ENCODE measurements around the gene CRYZ. TPM values are rescaled to one million over a fixed set of nuclear protein-coding genes. Genes with fewer than 3 reads are reported as not detected.
A peak's percentile ranks its signal among the peaks of the same experiment; 100 is the strongest.
"Not testable (repeated sequence)": the region's sequence is repeated elsewhere in the genome, so short reads cannot be mapped to it uniquely, and the experiment has no call there.

The CRYZ gene
- total RNA-seq, result 51.4 TPM
- polyA plus RNA-seq, result 27.3 TPM

- peak within 1 kb of the TSS; percentile 76 for H3K27ac ChIP-seq (ENCODE audit: low read depth)
- peaks cover 3% of the 10 kb centered on the region for H3K36me3 ChIP-seq (ENCODE audit: insufficient read depth)
- peak within 1 kb of the TSS; percentile 59 for H3K4me3 ChIP-seq (ENCODE audit: low read depth, low read length)
- WGBS, result 4% methylated on average over 30 of the region's 30 CpGs
- peaks cover 2% of the 10 kb centered on the region for H3K4me1 ChIP-seq (ENCODE audit: insufficient read depth)
- peak; percentile 92 for DNase-seq (ENCODE audit: extremely low spot score)
These were observed at the start of gene CRYZ, which contains the start of gene TYW3 for GRCh38 chr1:74732960-74733603. Gene CRYZ, minus strand, starts transcription at chr1:74733050. Its CDS starts 8,229 bp downstream, at chr1:74724821. Gene TYW3, plus strand, starts transcription at chr1:74733152. Its CDS starts 93 bp downstream, at chr1:74733245.

- Histone ChIP-seq H3K36me3 (ENCODE audit: insufficient read depth) (no peaks in the 10 kb centered on the region), H3K27ac (ENCODE audit: low read depth) (no peak overlapping the region), H3K4me1 (ENCODE audit: insufficient read depth) (no peaks in the 10 kb centered on the region), H3K4me3 (ENCODE audit: low read depth, low read length) (no peak overlapping the region)
- 41% methylated on average over 2 of the region's 2 CpGs for WGBS
- DNase-seq (ENCODE audit: extremely low spot score), result no peak
These were observed 47.7 kb upstream of the CRYZ start for GRCh38 chr1:74780594-74780993.

GRCh38 chr1:74779750-74780149, 46.9 kb upstream of the CRYZ start:
- H3K4me3 ChIP-seq (ENCODE audit: low read depth, low read length), result no peak overlapping the region
- H3K4me1 ChIP-seq (ENCODE audit: insufficient read depth), result no peaks in the 10 kb centered on the region
- DNase-seq (ENCODE audit: extremely low spot score), result no peak
- no peaks in the 10 kb centered on the region for H3K36me3 ChIP-seq (ENCODE audit: insufficient read depth)
- H3K27ac ChIP-seq (ENCODE audit: low read depth), result no peak overlapping the region

GRCh38 chr1:74777525-74777924, 44.7 kb upstream of the CRYZ start:
- DNase-seq (ENCODE audit: extremely low spot score), result no peak
- Histone ChIP-seq H3K4me1 (ENCODE audit: insufficient read depth) (no peaks in the 10 kb centered on the region), H3K27ac (ENCODE audit: low read depth) (no peak overlapping the region), H3K36me3 (ENCODE audit: insufficient read depth) (no peaks in the 10 kb centered on the region), H3K4me3 (ENCODE audit: low read depth, low read length) (no peak overlapping the region)
- WGBS, result 97% methylated on average over 1 of the region's 1 CpG

GRCh38 chr1:74775735-74776134, 42.9 kb upstream of the CRYZ start:
- WGBS, result 77% methylated on average over 2 of the region's 2 CpGs
- Histone ChIP-seq H3K27ac (ENCODE audit: low read depth) (no peak overlapping the region), H3K4me3 (ENCODE audit: low read depth, low read length) (no peak overlapping the region), H3K36me3 (ENCODE audit: insufficient read depth) (no peaks in the 10 kb centered on the region), H3K4me1 (ENCODE audit: insufficient read depth) (no peaks in the 10 kb centered on the region)
- DNase-seq (ENCODE audit: extremely low spot score), result no peak

GRCh38 chr1:74773582-74773981, 40.7 kb upstream of the CRYZ start:
- no peaks in the 10 kb centered on the region for H3K4me1 ChIP-seq (ENCODE audit: insufficient read depth)
- DNase-seq (ENCODE audit: extremely low spot score), result no peak
- H3K36me3 ChIP-seq (ENCODE audit: insufficient read depth), result no peaks in the 10 kb centered on the region
- H3K27ac ChIP-seq (ENCODE audit: low read depth), result no peak overlapping the region
- WGBS, result 69% methylated on average over 2 of the region's 2 CpGs
- no peak overlapping the region for H3K4me3 ChIP-seq (ENCODE audit: low read depth, low read length)

- Histone ChIP-seq H3K27ac (ENCODE audit: low read depth) (no peak overlapping the region), H3K4me1 (ENCODE audit: insufficient read depth) (no peaks in the 10 kb centered on the region), H3K36me3 (ENCODE audit: insufficient read depth) (no peaks in the 10 kb centered on the region), H3K4me3 (ENCODE audit: low read depth, low read length) (no peak overlapping the region)
- DNase-seq (ENCODE audit: extremely low spot score), result no peak
- WGBS, result 36% methylated on average over 1 of the region's 1 CpG
These were observed 40.1 kb upstream of the CRYZ start for GRCh38 chr1:74772945-74773344.

GRCh38 chr1:74771913-74772515, 39.2 kb upstream of the CRYZ start:
- 28% methylated on average over 7 of the region's 7 CpGs for WGBS
- no peaks in the 10 kb centered on the region for H3K4me1 ChIP-seq (ENCODE audit: insufficient read depth)
- peak; percentile 11 for DNase-seq (ENCODE audit: extremely low spot score)
- no peak overlapping the region for H3K27ac ChIP-seq (ENCODE audit: low read depth)
- H3K4me3 ChIP-seq (ENCODE audit: low read depth, low read length), result no peak overlapping the region
- no peaks in the 10 kb centered on the region for H3K36me3 ChIP-seq (ENCODE audit: insufficient read depth)

GRCh38 chr1:74767490-74767889, 34.6 kb upstream of the CRYZ start:
- no peak overlapping the region for H3K4me3 ChIP-seq (ENCODE audit: low read depth, low read length)
- H3K27ac ChIP-seq (ENCODE audit: low read depth), result no peak overlapping the region
- H3K4me1 ChIP-seq (ENCODE audit: insufficient read depth), result no peaks in the 10 kb centered on the region
- DNase-seq (ENCODE audit: extremely low spot score), result no peak
- WGBS, result 77% methylated on average over 3 of the region's 3 CpGs
- H3K36me3 ChIP-seq (ENCODE audit: insufficient read depth), result no peaks in the 10 kb centered on the region

GRCh38 chr1:74766579-74766978, 33.7 kb upstream of the CRYZ start:
- 63% methylated on average over 2 of the region's 2 CpGs for WGBS
- Histone ChIP-seq H3K27ac (ENCODE audit: low read depth) (no peak overlapping the region), H3K4me1 (ENCODE audit: insufficient read depth) (no peaks in the 10 kb centered on the region), H3K36me3 (ENCODE audit: insufficient read depth) (peaks cover 2% of the 10 kb centered on the region), H3K4me3 (ENCODE audit: low read depth, low read length) (no peak overlapping the region)
- no peak for DNase-seq (ENCODE audit: extremely low spot score)

GRCh38 chr1:74763807-74764206, 31.0 kb upstream of the CRYZ start:
- H3K36me3 ChIP-seq (ENCODE audit: insufficient read depth), result peaks cover 3% of the 10 kb centered on the region
- no peak overlapping the region for H3K27ac ChIP-seq (ENCODE audit: low read depth)
- no peaks in the 10 kb centered on the region for H3K4me1 ChIP-seq (ENCODE audit: insufficient read depth)
- 90% methylated on average over 4 of the region's 4 CpGs for whole genome bisulfite sequencing
- DNase-seq (ENCODE audit: extremely low spot score), result no peak
- no peak overlapping the region for H3K4me3 ChIP-seq (ENCODE audit: low read depth, low read length)

- not testable (repeated sequence) for DNase-seq (ENCODE audit: extremely low spot score); H3K4me1 ChIP-seq (ENCODE audit: insufficient read depth); H3K4me3 ChIP-seq (ENCODE audit: low read depth, low read length); H3K36me3 ChIP-seq (ENCODE audit: insufficient read depth); H3K27ac ChIP-seq (ENCODE audit: low read depth)
- 96% methylated on average over 2 of the region's 2 CpGs for WGBS
These were observed 23.8 kb upstream of the CRYZ start for GRCh38 chr1:74756650-74757049.

GRCh38 chr1:74755475-74755874, 22.6 kb upstream of the CRYZ start:
- DNase-seq (ENCODE audit: extremely low spot score), result no peak
- no peak overlapping the region for H3K4me3 ChIP-seq (ENCODE audit: low read depth, low read length)
- peaks cover 7% of the 10 kb centered on the region for H3K36me3 ChIP-seq (ENCODE audit: insufficient read depth)
- no peaks in the 10 kb centered on the region for H3K4me1 ChIP-seq (ENCODE audit: insufficient read depth)
- no peak overlapping the region for H3K27ac ChIP-seq (ENCODE audit: low read depth)

- 89% methylated on average over 2 of the region's 2 CpGs for WGBS
- Histone ChIP-seq H3K4me1 (ENCODE audit: insufficient read depth) (no peaks in the 10 kb centered on the region), H3K4me3 (ENCODE audit: low read depth, low read length) (no peak overlapping the region), H3K27ac (ENCODE audit: low read depth) (no peak overlapping the region), H3K36me3 (ENCODE audit: insufficient read depth) (peaks cover 6% of the 10 kb centered on the region)
- no peak for DNase-seq (ENCODE audit: extremely low spot score)
These were observed 20.3 kb upstream of the CRYZ start for GRCh38 chr1:74753104-74753503.

All from urinary bladder (tissue), 4 donors.